ENCODE measurements around the gene ZCCHC3.
"Not testable (repeated sequence)": the region's sequence is repeated elsewhere in the genome, so short reads cannot be mapped to it uniquely, and the experiment has no call there.

The ZCCHC3 gene

DNA sequence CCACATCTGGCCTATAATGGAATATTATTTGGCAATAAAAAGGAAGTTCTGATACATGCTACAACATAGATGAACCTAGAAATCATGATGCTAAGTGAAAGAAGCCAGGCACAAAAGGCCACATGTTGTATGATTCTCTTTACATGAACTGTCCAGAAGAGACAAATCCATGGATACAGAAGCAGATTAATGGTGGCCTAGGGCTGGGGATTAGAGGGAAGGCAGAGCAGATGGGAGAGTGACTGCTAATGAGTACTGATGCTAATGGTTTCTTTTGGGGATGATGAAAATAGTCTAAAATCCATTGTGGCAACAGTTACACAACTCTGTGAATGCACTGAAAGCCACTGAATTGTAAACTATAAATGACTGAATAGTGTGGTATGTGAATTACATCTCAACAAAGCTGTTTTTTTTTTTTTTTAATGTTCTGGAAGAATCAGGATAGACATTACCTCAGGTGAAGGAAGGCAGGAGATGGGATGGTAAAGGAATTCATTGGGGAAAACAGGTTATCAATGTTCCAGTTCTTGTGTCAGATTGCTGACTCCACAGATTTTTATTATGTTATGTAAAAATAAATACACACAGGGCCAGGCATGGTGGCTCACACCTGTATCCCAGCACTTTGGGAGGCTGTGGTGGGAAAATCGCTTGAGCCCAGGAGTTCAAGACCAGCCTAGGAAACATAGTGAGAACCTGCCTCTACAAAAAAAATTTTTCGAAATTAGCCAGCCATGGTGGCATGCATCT lies 19.1 kb downstream of the ZCCHC3 start:
- DNase-seq = no peak

DNA sequence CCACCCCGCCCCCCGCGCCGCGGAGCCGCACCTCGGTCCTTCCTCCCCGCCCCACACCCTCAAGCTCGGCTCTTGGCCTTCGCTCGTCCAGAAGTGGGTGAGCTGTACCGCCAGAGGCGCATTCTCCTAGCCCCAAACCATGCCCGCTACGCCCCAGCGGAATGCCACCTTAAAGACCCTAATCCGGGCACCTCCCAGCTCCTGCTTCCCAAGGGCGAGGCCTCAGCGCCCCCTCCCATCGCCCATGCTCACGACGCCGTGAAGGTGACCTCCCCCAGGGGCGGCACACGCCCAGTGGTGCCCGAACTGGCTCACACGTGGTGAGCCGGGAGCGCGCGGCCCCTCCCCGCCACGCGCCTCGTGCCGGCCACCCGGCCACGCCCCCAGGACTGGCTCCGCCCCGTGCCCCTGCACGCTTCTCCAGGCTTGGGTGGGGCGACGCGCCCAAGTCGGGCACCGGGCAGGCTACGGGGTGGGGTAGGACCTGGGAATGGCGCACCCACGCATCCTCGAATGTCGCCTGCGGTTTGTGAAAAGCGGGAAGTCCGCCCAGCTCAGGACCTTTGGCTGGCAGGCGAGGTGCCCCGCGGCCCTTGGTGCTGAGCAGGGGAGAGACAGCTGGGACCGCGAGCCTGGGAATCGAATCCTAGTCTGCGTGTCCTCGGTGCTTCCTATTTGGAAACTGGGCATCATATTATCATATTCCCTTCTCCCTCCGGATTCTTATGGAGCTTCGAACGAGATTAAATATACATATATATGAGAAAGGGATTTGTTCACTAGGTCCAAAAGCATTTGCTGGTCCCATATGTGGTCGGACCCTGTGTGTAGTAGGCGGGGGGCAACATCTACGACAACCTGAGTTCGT lies 27.0 kb downstream of the ZCCHC3 start:
- DNase-seq = peak; percentile 82

DNA sequence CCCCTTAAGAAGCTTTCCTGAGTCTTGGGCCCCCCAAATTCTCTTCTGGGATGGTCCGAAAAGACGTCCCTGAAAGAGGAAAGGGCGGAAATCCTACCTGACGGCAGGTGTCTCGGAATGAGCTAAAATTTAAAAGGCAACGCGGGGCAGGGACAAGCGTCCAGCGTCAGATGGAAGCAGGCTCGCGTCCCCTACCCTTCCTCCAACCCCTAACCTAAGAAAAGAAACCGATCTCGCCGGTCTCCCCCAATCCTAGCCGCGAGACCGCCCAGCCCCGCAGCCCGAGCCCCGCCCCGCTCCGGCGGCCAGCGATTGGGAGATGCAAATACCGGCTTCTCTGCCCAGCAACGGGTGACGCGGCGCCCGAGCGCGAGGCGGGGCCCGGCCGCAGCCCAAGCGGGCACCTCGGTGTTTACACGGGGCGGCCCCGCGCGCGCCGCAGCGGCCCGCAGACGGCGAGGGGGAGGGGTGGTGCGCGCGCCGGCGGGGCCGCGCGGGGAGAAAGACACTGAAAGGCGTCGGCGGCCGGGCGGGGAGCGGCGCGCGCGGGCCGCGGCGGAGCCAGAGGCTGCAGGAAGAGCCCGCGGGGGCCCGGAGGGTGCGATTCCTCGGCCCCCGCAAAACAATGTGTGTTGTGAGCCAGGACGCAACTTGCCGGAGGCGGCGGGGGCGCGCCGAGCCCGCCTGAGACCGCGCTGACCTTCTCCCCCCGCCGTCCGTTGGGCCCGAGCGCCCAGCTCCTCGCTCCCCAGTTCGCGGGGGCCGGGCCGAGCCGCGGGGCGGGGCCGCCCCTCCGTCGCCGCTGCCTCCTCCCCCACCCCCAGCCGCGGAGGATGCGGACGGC lies 27.9 kb downstream of the ZCCHC3 start, which contains the start of gene SOX12:
SOX12 (plus strand) TSS at position 508 of the 844 bp plus-strand sequence. CDS start 373 bp downstream, outside the sequence.
- DNase-seq = peak; percentile 88 to 90

DNA sequence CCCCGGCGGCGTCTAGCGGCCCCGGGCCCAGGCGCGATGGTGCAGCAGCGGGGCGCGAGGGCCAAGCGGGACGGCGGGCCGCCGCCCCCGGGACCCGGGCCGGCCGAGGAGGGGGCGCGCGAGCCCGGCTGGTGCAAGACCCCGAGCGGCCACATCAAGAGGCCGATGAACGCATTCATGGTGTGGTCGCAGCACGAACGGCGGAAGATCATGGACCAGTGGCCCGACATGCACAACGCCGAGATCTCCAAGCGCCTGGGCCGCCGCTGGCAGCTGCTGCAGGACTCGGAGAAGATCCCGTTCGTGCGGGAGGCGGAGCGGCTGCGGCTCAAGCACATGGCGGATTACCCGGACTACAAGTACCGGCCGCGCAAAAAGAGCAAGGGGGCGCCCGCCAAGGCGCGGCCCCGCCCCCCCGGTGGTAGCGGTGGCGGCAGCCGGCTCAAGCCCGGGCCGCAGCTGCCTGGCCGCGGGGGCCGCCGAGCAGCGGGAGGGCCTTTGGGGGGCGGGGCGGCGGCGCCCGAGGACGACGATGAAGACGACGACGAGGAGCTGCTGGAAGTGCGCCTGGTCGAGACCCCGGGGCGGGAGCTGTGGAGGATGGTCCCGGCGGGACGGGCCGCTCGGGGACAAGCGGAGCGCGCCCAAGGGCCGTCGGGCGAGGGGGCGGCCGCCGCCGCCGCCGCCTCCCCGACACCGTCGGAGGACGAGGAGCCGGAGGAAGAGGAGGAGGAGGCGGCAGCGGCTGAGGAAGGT lies 28.7 kb downstream of the ZCCHC3 start:
- peak; percentile 24 to 26 for DNase-seq

DNA sequence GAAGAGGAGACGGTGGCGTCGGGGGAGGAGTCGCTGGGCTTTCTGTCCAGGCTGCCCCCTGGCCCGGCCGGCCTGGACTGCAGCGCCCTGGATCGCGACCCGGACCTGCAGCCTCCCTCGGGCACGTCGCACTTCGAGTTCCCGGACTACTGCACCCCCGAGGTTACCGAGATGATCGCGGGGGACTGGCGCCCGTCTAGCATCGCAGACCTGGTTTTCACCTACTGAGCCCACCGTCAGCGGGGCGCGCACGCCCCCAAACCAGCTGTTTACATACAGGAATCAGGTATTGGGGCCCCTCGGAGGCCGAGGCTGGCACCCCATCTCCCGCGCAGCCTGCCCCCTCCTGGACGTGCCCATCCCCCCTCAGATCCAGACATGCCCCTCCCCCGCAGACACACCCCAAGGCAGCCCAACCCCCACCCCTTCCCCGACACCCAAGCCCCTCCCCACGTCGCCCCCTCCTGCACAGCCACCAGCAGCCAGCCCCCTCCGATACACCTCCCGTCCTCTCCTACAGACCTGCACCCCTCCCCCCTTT lies 29.3 kb downstream of the ZCCHC3 start:
- DNase-seq = no peak

DNA sequence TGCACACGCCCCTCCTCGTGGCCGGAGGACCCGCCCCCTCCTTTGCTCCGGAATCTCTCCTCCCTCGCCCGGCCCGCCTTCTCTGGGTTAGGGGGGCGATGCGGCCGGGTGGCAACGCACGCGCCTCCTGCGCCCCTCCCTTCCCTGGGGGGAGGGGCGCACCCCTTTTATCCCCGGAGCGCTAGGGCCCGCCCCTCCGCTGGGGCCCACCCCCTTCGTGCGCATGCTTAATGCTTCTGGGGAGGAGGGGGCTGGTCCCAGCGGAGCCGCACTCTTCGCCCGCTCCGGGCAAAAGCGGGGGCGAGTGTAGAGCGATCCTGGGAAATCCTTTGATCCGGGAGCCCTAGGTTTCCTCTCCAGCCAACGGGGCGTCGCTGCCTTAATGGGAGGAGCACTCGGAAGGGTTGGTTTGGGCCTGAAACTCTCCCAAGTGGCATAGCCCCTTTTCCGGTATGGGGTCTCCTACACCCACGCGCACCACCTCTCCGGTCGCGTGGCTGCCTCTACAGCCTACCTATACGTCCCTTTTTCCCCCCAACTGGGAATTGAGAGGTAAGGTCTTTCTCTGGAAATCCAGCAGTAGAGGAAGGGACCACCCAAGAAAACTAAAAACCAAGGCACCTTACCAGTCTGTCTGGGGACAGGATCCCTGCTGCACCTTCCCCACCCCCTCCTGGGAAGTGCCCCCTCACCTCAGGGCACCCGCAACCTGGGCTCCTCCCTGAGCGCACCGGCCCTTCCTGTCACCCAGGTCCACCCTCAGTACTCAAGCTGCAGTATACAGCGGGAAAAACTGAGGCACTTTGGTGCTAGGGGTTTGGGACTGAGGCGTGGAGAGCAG lies 30.0 kb downstream of the ZCCHC3 start:
- peak; percentile 89 to 91 for DNase-seq

DNA sequence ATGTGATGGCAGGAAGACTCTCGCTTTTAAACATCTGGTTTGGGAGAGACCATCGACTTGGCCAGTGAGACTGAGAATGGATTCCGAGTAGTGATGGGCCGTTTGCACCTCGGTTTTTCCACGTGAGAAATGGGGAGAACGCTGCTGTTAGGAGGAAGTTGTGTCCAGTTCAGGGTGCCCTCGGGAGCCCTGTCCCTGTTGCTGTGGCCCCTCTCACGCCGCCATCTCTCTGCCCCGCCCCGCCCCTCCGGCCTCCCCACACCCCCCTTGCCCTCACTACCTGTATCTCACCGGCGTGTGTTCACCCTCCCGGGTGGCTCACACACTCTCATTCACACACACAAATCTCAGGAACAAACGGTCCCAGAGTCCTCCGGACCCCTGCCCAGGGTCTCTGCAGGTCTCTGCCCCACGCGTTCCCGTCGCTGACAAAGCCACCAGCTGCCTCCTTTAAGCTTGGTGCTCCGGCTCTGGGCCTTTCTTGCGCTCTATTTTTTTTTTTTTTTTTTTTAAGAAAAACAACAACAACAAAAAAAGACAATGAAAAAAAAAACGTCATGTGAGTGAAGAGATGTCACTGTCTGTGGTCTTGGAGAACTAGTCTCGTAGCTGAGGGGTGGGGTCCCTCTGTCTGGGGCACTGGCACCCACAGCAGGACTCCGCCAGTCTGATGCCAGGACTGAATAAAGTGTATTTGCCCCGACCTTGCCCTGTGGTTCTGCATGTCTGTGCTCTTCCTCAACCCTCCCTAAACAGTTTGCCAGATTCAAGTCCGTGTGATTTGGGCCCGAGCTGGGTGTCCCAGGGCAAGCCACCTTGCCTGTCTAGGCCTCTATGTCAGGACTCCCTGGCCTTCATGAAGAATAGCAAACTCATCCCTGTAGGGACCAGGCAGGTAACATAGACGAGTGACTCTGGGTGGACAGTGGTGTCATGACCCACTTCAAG lies 30.9 kb downstream of the ZCCHC3 start:
- no peak for DNase-seq

DNA sequence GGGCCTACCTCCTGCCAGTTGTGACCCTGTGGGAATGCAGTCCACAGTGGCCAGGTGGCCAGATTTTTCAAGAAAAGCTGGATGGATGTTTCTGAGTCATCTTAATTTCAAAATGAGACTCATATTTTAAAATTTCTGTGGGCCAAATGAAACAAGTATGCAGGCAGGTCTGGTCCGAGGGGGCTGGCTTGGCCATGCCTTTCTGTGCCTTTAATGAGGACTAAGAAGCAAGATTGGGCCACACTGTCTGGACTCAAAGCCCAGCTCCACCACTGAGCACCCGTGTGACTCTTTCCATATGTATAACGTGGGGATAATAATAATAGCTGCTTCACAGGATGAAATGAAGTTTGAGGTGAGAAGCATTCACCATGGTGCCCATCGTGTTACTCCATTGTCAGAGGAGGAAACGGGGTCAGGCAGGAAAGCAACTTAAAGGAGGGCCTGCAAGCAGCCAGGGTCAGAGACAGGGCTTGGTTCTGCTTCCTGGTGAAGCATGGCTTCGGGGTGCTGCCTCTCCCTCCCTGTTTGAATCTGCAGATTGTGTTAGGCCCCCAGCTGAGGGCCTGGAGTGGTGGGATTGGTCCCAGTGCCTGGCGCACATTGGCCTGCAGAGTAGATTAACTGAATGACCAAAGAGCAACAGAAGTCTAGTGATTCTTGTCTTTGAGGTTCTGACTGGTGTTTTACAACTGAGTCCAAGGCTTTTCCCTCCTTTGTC lies 31.8 kb downstream of the ZCCHC3 start:
- DNase-seq = no peak

DNA sequence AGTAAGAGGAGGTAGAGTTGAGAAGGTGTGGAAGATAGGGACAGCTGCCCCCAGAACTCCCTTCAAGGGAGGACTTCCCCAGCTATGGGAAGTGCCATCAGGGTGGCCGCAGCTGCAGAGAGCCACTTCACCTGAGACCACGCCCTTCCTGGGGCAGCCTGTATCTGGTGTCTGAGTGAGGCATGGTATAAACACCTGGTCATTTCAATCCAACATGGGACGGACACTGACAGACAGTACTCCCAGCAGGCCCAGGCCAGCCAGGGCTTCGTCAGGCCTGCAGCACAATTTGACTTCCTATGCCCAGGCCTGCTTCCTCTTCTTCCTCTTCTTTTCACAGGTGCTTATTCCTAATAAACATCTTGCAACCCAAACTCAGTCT lies 32.5 kb downstream of the ZCCHC3 start:
- no peak for DNase-seq

DNA sequence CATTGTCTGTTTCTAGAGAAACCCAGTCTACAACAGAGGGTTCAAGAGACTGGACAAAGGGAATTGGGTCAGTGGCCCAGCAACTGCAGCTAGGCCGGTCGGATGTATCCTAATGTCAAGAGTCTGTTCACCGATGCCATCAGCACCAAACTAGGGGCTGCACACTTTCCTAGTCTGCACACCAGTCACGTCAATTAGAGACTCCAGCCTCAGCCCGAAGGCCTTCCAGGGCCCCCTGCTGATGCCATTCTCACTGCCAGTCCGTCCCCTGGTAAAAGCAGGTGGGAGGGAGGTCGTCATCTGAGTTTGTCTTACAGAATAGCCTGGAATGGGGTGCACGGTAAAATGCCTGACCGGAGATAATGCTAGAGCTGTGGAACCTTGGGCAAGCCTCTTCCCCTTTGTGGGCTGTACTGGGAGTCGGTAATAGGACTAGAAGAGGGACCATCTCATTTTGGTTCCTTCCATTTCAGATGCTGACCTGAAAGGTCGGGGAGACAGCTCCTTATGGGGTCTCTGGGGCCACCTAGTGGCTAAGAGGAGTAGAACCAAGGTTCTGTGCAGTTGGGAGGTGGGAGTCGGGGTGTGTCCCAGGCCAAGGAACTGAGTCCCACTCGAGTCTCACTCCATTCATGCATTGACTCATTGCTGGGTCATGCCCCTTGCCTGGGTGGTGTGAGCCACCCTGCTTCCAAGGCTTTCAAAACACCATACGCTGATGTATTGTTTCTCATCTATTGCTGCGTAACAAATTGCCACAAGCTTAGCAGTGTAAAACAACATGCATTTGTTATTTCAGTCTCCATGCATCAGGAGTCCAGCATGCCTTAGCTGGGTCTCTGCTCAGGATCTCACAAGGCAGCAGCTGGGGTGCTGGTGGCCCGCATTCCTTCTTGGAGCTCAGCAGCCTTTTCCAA lies 33.1 kb downstream of the ZCCHC3 start:
- DNase-seq = peak; percentile 86 to 91

DNA sequence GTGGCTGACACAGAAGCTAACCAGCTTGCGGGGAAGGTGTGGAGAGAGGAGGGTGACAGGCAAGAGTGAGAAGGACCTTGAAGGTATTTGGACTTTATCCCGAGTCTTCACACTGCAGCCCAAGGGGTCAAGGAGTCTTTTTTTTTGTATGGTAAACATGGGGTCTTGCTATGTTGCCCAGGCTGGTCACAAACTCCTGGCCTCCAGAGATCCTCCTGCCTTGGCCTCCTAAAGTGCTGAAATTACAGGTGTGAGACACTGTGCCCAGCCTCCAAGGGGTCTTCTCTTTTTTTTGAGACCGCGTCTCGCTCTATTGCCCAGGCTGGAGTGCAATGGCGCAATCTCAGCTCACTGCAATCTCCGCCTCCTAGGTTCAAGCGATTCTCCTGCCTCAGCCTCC lies 37.2 kb downstream of the ZCCHC3 start:
- no peak for DNase-seq

DNA sequence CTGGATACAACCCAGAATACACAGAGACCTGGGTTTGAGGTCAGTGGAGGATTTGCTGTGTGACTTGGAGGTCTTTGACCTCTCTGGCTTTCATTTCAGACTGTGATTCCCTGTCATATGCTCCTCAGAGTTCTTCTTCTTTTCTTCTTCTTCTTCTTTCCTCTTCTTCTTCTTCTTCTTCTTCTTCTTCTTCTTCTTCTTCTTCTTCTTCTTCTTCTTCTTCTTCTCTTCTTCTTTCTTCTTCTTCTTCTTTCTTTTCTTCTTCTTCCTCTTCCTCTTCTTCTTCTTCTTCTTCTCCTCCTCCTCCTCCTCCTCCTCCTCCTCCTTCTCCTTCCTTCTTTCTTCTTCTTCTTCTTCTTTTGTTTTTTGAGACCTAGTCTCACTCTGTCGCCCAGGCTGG lies 38.7 kb downstream of the ZCCHC3 start:
- DNase-seq = not testable (repeated sequence)

DNA sequence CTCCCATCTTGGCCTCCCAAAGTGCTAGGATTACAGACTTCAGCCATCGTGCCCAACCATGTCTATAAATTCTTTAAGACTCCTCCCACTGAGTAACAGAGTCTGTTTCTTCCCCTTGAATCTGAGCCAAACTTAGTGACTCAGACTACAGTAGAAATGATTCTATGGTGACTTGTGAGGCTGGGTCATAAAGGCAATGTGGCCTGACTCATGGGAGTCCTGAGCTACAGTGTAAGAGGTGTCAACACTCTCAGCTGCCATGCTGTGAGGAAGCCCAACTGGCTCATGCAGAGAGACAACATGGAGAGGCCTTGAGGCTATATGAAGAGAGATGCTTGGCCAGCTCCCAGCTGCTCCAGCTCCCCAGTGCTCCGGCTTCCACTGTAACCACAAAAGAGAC lies 44.3 kb downstream of the ZCCHC3 start:
- DNase-seq = peak; percentile 29 to 40

DNA sequence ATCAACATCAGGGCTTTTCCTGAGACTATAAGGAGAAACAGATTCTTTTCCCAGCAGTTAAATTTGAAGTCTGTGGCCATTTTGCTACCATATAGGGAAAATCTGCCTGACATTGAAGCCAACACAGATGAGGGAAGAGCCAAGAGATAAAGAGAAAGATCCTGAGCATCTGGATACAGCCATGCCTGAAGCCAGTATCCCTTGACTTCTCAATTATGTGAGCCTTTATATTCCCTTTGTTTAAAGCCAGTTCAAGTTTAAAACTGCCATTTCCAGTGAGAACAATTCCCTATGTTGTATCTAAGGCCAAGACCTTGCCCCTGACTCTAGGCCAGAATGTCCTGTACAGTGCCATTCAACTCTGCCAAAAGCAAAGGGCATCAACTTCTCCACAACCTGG lies 45.7 kb downstream of the ZCCHC3 start:
- DNase-seq = no peak

DNA sequence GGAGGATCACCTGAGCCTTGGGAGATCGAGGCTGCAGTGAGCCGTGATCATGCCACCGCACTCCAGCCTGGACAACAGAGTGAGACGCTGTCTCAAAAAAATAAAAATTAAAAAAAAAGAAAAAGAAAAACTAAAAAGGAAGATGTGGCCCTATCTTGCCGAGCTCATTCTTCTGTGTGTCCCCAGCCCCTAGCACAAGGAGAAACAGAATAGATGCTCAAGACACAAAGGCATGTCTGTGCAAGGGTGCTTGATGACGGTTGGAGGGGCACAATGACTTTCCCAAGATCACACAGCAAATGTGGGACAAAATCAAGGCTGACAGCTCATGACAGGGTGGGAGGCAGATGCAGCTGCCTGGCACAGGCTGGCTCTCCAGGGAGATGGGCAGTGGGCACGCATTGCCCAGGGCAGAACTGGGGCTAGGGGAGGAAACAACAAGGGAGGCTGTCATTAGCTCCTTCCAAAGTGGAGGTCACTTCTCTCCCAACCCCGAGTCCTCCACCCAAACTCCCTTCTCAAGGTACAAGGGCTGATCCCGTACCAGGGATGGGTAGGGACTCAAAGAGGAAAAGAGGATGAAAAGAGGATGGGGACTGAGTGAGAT lies 48.8 kb downstream of the ZCCHC3 start:
- DNase-seq = no peak

DNA sequence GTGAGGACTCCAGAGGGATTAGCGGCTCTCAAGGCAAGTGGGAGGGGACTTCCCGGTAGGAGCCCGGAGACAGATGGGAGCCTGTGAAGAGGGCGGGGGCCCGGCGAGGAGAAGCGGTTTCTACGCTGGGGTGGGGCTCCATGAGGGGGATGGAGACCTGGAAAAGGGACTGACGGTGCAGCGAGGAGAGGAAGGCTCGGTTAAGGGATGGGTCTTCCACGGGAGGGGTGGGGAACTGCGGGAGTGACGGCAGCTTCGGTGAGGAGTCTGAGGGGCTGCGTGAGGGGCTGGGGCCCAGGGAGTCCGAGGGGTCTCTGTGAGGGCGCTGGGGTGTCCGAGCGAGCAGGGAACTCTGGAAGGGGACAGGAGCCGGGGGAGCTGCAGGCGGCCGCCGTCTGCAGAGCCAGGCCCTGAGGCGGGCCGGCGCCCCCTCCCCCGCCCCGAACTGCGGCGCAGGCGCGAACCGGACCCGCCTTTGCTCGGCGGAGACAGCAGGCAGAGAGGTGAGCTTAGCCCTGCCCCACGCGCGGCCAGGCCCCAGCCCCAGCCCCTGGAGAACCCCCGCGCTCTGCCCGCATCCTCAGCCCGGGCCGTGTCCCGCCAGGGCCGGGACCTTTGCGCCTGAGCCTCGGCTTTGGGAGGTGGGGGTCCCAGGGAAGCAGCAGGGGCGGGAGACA lies 49.4 kb downstream of the ZCCHC3 start, which contains the start of gene NRSN2:
NRSN2 (plus strand) TSS at position 472 of the 677 bp plus-strand sequence. CDS start 2,533 bp downstream, outside the sequence.
- no peak for DNase-seq

DNA sequence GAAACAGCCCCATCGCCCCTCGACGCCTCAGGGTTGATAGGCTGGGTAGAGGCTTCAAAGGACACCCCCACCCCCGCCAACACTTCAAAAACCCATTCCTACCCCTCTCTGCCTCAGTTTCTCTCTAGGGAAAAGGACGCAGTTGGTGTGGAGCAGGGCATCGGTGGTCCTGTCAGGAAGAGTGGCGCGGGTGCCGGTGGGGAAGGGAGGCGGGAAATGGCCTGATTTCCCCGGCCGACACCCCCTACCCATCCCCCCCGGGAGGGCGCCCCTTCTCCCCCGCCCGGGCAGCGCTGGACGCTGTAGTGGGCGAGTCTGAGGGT lies 49.9 kb downstream of the ZCCHC3 start:
- no peak for DNase-seq
